GM19463 (cell line): ENCODE measurements around the gene NOX5.

Source experiments
- ATAC-seq: cut with Tn5 transposase; IDR thresholded peaks from one replicate; pipeline ENCODE4 v1.9.1; 2021; ENCODE audit warnings: mild to moderate bottlenecking, moderate library complexity; ENCODE audit not compliant: unreplicated experiment

NOX5 gene

DNA sequence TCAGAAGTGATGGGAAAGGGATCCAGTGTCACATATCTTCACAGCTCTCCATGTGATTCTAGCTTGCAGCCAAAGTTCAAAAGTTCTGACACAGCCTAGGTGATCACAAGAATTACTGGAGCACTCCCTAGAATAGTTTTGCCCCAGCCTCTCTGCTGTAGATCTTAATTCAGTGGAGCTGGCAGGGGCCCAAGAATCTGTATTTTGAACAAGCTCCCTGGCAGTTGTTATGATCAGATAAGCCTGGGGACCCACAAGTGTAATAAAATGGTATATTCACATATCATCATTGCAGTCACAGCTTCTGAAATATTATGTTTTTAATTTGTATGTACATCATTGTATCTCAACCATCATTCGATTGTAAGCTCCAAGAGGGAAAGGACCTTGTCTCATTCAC lies 62.3 kb downstream of the NOX5 start:
- no peak for ATAC-seq

DNA sequence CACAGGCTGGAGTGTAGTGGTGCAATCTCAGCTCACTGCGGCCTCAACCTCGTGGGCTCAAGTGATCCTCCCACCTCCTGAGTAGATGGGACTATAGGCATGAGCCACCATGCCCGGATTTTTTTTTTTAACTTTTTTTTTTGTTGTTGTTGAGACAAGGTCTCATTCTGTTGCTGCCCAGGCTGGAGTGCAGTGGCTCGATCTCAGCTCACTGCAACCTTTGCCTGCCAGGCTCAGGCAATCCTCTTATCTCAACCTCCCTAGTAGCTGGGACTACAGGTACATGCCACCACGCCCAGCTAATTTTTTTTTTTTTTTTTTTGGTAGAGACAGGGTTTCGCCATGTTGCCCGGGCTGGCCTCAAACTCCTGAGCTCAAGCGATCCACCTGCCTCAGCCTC lies 64.1 kb downstream of the NOX5 start:
- no peak for ATAC-seq

DNA sequence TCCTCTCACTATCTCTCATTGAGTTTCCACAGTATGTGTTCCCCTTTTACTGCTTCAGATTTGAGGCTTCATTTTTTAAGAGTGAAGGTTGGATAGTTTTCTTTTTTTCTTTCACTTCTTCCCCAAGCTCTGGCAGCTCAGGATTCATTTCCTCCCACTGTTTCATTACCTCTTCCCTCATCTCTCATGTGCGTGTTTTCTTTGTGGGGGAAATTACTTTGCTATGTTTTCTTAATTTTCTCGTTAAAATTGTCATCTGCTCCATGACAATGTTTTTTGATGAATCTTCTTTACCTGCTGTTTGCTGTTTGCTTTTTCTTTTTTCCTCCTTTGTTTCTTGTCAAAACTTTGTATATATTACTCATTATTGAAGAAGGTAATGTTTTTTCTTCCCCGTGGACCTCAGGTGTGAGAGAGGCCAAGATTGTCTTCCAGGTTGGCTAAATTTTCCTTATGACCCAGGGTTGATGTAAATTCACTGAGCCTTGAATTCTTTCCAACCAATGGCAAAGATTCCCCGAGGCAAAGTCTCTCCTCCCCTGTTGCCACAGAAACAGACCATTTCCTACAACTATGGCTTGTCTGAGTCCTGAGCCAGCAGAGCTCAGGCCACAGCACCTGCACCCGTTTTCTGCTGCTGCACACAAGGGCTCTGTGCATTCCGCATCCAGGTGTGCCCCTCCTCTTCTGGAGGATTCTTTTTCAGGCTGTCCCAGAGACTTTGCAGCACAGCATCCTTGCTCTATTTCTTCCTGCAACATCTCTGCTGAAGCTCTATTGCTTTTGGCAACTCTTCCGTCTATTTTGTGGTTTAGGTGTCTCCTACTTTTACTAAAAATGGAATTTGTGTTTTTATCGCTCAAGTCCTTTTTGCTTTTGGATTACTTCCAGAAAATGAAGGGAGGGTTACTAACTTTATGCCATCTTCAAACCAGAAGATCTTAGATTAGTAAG lies 66.1 kb downstream of the NOX5 start:
- ATAC-seq: no peak

DNA sequence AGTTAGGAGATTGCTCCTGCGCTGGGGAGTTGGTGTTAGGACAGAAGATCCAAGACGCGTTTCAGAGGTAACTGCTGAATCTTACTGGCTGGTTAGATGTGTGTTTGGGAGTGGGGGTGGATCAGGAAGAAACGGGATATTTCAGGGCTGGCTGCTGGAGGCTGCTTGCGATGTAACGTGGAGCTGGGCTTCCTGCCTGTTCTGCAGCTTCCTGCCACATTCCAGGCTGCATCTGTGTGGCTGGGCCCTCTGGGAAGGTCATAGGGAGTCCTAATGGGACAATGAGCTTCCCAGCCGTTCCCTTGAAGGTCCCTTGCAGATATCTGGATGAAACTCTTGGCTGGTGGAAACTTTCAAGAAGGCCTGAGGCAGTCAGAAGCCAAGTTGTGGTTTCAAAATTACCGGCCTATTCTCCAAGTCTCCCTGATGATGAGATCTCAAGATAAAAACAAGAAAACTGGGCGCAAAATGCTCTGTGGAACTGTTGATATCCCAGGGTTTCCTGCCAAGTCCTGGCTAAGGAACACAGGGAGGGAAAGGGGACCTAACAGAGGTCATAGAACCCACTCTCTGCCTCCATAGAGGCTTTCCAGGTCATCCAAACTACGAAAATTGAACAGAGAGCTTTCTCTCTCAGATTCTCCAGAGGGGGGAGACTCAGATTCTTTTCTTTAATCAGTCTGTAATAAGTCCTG lies 67.0 kb downstream of the NOX5 start:
- no peak for ATAC-seq

DNA sequence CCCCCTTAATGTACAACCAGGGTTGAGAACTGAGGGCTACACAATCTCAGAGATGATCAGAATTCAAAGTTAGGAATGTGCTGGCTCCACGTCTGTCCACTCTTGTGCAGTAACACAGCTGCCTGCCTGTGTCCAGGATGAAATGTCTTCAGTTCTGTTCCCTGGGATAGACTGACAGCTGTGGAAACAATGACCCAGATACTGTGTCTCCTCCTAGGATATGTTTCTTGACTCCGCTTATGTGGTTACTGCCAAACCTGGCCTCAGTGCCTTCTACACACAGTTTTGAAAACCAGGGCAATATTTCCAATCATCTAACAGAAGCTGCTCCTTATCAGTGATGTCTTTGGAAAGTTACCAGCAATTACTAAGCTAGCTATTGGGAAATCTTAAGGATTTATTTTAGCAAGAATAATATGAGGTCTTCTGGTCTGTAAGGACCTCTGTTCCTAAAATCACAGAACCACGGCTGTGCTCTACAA lies 67.6 kb downstream of the NOX5 start:
- ATAC-seq: no peak

DNA sequence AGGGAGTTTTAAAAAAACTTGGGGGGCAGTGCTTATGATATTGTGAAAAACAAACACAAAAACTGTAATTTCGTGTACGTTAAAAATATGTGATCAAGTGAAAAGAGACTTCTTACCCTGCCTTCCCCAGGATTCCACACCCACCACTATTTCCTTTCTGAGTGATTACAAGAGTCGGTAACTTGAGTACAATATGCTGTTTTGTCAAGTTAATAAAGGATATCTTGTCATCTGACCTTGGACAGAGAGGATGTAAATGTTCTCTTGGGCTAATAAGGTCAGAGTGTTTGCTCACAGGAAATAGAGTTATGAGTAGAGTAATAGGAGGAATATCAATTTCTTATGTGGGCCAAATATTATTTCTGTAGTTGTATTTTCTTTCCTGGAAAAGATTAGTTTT lies 68.1 kb downstream of the NOX5 start:
- no peak for ATAC-seq

GRCh38 chr15:69084404-69085030 lies 70.0 kb downstream of the NOX5 start:
- ATAC-seq: no peak

- no peak for ATAC-seq
Observed at GRCh38 chr15:69085325-69086081, 71.0 kb downstream of the NOX5 start.

- ATAC-seq: no peak
Observed at GRCh38 chr15:69086427-69087204, 72.1 kb downstream of the NOX5 start.

DNA sequence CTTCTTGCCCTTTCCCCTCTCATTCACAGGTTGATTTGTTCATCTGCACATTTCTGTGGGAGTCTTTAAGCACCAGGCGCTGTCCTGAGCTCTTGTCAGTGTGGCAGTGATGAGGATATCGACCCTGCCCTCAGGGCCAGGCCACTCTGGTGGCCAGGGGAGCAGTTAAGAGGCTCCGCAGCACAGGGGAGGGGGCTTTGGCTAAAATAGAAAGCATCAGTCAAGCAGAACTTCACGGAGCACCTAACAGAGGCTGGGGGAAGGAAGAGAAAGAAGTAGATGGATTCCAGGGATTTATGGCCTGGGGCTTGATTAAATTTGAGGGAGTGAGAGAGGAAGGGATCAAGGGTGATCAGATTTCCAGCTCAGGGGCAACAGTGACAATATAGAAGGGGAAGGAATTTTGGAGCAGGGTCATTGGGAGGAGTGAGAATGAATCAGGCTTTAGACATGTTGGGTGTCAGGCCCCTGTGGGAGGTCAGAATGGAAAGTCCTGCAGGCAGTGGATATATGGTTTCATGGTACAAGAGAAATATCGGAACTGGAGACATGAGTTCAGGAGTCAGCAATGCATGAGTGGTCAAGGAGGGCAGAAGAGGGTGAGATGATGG lies 73.0 kb downstream of the NOX5 start:
- ATAC-seq: no peak

DNA sequence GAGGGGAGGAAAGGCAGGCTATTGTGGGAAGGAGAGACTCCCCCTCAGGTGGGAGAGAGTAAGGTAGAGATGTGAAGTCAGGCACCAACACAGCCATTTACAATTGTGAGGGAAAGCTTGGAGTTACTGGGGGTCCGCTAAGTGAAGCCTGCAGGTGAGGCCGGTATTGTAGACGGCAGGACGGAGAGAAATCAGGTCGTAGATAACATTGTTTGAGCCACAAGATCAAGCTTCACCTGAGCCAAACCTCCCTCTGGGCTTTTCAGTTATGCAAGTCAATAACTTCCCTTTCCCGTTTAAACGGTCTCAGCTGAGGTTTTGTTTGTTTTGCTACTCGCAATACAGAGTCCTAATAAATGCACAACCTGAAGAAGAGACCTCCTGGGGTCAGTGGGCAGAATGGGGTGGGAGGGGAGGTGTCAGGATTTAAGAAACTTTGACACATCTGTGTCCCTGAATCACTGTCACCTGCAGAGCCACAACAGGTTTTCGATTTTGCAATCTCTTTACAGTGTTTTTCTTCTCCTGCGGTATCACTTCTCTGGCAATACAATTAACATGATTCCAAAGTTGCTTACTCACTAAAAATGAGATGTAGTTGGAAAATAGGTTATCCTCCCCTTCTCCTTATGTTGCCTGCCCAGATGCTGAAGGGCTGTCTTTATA lies 73.9 kb downstream of the NOX5 start:
- ATAC-seq: no peak

GRCh38 chr15:69089258-69089657 lies 74.8 kb downstream of the NOX5 start:
- no peak for ATAC-seq

DNA sequence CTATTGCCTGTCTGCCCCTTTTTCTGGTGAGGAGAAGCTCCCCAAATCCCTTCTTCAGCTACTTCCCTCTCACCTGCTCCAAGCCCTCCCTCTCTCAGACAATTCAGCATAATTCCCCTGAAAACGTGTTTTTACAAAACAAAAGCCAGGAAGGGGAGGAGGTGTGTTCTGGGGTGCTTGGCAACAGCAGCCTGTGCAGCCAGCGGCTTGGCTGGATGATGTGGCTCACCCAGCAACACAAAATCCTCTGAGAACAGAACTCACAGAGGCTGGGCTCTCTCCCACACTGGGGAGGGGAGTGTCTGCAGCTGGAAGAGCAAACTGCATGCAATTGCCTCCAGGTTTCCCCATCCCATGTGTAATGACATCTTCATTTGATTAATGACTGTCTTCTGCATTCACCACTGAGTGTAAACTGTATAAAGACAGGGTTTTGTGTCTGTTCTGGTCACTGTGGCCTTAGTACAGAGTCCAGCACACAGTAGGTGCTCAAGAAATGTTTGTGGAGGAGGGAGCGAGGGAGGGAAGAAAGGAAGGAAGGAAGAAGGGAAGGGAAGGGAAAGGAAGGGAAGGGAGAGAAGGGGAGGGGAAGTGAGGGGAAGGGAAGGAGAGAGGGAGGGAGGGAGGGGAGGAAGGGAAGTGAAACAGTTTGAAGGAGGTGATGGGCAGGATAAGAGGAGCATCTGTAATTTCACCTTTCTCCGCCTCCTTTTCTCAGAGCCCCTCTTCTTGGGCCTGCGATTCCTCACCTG lies 75.9 kb downstream of the NOX5 start:
- ATAC-seq: no peak

DNA sequence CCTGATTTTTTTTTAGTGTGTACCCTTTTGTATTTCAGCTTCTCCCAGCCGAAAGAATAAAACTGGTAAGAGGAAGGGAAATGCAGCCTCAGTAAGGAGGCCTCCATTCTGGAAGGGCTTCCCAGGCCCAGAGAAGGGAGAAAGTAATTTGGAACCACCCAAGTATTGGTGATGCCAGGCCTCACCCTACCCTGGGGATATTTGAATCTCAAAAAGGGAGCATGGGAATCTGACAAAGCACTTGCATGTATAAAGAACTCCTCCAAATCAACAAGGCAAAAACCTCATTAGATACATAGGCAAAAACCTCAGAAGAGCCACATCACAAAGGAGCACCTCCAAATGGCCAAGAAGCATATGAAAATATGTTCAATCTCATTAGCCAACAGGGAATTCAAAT lies 77.2 kb downstream of the NOX5 start:
- no peak for ATAC-seq

GRCh38 chr15:69092159-69092558 lies 77.7 kb downstream of the NOX5 start:
- no peak for ATAC-seq

- no peak for ATAC-seq
Observed at GRCh38 chr15:69093127-69093526, 78.6 kb downstream of the NOX5 start.

- ATAC-seq: no peak
Observed at GRCh38 chr15:69093614-69094013, 79.1 kb downstream of the NOX5 start.

GRCh38 chr15:69094124-69094921 lies 79.8 kb downstream of the NOX5 start:
- ATAC-seq: no peak
